SHP77 (cell line): Measurements from ENCODE around the gene STAT6.
"Not testable (repeated sequence)": the region's sequence is repeated elsewhere in the genome, so short reads cannot be mapped to it uniquely, and the experiment has no call there.

Experiments used
- DNase-seq, 2 experiments: peaks; one replicate each; lab custom pipeline; 2025; lab: John Stamatoyannopoulos, UW

STAT6 gene

DNA sequence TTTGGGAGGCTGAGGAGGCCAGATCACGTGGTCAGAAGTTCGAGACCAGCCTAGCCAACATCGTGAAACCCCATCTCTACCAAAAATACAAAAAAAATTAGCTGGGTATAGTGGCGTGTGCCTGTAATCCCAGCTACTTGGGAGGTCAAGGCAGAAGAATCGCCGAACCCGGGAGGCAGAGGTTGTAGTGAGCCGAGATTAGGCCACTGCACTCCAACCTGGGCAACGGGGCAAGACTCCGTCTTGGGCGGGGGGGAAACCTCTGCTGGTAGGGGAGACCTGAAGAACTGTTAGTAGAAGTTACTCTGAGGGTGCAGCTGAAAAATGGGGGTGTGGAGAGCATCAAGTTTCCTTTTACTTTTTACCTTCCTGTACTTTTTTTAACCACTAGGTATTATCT lies 14.9 kb upstream of the STAT6 start:
- DNase-seq, result no peak

DNA sequence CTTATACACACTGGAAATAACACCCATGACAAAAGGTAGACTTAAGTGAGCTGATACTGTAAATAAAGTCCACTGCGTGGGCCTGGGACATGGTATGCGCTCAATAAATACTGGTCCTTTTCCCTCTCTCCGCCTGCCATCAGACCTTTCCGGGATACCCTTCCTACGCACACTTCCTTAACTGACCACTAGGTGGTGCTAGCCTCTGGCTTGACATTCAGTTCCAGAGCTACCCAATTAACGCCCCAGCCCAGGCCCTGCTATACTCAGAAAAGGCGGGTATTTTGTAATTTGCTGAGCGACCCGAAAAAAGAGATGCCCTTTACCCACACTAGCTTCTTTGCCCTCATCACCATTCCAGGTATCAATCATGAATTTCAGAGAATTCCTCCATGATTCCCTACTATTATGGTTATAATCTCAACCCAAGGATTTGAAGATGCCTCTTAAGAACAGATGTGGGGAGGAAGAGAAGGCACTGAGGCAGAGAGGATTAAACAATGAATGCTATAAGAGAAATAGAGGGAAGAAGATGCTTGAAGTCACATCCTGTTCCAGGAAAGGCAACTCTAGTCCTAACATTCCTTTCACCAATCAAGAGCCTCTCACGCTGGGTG lies 13.2 kb upstream of the STAT6 start:
- peak; percentile 55 to 58 for DNase-seq

DNA sequence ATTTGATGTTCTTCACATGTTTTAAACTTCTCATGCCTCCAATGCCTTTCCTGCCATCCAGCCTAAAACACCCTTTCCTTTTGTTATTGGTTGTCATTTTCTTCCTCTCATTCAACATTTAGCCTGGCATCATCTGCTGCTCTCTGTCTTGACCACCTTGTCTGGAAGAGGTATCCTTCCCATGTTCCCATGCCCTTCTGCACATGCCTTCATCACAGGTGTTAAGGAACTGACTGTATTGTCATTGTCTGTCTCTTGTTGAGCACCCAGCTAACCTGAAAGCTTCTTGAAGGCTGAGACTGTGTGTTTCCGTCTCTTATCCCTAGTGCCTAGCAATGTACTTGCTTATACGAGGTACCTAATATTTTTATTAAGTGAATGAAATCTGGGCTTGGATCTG lies 12.7 kb upstream of the STAT6 start:
- DNase-seq, result no peak

DNA sequence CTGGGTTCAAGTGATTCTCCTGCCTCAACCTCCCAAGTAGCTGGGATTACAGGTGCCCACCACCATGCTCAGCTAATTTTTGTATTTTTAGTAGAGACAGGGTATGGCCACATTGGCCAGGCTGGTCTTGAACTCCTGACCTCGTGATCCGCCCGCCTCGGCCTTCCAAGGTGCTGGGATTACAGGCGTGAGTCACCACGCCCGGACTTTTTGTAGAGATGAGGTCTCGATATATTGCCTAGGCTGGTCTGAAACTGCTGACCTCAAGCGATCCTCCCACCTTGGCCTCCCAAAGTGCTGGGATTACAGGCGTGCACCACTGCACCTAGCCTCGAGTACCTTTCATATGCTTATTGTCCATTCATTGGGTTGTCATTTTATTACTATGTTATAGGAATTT lies 9.6 kb upstream of the STAT6 start:
- not testable (repeated sequence) for DNase-seq

DNA sequence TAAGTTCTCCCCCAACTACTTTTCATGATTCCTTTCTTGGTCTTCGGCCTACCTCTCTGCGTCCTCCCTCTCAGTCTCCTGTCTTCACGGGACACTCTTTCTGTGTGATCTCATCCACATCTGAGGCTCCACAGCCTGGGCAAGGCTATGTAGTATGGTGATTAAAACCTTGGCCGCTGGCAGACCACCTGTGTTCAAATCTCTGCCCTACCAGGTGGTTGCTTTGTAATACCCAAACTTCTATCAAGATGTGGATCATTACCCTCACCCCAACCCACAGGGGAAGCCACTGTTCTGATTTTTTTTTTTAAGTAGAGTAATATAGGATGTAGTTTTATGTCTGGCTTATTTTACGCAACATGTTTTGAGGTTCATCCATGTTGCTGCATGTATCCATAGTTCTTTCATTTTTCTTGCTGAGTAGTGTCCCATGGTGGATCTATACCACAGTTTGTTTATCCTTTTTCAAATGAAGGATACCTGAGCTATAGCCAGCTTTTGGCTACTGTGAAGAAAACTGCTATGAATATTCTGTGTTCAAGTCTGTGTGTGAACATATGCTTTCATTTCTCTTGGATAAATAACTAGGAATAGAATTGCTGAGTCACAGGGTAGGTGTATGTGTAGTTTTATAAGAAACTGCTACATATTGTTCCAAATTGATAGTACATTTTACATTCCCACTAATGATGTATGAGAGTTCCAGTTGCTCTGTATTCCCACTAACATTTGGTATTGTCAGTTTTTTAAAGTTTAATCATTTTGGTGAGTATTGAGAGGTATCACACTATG lies 8.3 kb upstream of the STAT6 start:
- DNase-seq, result no peak

DNA sequence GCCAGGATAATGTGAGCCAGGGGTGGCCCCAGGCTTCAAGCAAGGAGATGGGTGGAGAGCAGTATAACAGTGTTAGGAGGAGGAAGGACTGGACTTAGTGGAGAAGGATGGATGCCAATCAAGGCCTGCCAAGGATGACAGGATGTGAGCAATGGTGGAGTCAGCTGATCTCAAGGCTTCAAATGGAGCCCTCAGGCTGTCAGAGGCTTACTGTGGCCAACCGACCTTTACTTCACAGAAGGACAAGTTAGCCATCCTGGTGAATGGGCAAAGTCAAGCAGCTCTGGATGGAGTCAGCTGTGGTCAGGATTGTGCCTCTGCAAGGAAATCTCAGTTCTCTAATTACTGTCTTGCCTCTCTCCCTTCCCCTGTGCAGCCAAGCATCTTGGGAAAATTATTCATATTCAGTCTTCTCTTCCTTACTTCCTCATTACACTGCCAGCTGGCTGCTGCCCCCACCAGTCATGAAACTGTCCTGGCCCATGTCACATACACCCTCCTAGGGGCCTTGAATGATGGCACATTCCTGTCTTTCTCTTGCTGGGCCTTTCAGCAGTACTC lies 7.6 kb upstream of the STAT6 start:
- DNase-seq, result no peak

DNA sequence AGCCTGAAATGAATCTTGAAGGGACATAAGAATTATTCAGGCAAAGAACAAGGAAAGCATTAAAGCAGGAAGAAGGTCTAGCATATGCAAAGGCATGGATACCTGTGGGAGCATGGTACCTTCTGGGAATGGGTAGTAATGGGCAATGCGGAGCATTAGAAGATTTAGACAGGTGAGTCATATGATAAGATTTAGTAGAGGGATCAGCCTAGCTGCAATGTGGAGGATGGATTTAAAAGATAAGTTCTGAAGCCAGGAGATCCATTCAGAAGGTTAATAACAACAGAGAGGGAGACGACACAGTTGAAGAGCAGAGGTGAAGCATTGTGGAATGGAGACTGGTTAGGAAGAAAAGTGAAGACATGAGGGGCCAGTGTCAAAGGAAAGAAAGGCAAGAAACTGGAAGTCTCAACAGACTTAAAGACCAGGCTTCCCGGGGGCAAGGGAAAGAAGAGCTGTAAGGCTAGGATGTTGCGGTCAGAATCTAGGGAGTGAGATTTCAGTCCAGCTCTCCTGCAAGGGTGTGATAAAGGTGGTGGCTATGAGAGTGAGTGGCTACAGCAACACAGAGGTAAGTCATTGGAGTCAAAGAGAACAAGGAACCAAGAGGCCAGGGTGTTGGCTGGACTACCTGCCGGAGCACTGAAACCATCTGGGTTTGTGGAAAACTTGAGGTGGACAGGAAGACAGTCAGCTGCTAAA lies 5.6 kb upstream of the STAT6 start:
- DNase-seq, result no peak

DNA sequence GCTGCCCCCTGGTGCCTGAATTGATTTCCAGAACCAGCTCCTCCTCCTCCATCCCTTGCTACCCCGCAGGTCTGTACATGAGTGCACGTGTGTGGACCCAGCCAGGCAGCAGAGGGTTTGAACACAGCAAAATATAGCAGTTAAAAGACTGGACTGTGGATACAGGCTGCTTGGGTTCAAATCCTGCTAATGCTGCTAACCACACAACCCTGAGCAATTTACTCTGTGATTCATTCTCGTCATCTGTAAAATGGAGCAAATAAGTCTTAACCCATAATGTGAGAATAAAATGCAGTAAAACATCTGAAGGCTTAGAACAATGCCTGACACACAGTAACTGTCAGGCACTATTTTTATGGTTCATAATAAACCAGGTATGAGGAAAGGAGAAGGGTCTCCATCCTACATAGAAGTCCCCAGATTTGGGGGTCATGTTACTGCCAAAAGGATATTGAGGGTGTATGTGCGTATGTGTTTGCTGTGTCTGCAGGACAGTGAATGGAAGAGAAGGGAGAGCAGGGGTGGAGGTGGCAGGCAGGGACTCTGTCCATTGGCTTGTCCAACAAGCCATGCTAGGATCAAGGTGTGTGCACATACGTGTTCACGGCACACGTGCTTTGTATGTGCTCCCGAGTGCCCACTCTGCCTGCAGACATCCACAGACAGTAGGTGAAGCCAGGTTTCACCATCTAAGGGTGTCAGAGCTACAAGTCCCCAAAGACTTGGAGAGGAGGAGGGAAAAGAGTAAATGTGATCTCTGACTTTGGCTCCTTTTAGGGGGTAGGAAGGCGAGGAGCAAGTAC lies 1.5 kb upstream of the STAT6 start:
- peak; percentile 78 to 81 for DNase-seq

DNA sequence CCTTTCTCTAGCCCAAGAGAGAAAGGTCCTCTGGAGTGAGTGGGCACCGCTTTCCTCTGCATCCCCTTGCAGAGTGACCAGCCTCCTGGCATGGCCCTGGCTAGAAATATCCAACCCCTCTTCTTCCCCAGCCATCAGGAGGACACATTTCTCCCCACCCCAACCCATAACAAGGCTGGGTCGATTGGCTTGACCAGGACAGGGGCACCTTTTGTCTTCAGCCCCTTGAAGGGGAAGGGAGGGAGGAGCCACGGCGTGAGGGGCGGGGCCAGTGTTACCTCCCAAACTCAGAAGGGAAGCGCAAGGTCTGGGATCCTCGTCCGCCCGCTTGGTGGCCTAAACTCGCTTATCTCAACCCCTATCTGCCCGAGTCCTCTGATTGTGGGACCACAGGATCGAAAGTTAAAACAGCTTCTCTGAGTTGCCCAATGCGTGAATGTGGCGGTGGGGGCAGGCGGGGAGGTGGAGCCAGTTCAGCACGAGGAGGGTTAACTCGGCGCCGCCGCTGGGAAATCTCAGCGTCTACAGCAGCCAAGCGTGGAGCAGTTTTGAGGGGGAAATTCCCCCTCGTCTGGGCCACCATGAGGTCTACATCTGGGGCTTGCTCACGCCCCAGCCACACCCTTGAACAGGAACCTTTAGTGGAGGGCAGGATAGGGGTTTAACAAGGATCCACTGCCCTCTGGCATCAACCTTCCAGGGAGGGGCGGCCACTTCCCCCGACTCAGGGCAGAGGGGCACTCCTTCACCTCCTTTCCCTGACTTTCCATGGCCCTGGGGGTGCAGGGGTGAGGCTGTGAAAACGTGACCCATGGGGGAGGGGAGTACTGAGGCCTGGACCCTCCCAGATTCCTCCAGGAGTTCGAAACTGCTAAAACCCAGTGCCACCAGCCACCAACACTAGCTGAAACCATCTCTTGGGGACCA lies 795 bp downstream of the STAT6 start:
- DNase-seq, result no peak

DNA sequence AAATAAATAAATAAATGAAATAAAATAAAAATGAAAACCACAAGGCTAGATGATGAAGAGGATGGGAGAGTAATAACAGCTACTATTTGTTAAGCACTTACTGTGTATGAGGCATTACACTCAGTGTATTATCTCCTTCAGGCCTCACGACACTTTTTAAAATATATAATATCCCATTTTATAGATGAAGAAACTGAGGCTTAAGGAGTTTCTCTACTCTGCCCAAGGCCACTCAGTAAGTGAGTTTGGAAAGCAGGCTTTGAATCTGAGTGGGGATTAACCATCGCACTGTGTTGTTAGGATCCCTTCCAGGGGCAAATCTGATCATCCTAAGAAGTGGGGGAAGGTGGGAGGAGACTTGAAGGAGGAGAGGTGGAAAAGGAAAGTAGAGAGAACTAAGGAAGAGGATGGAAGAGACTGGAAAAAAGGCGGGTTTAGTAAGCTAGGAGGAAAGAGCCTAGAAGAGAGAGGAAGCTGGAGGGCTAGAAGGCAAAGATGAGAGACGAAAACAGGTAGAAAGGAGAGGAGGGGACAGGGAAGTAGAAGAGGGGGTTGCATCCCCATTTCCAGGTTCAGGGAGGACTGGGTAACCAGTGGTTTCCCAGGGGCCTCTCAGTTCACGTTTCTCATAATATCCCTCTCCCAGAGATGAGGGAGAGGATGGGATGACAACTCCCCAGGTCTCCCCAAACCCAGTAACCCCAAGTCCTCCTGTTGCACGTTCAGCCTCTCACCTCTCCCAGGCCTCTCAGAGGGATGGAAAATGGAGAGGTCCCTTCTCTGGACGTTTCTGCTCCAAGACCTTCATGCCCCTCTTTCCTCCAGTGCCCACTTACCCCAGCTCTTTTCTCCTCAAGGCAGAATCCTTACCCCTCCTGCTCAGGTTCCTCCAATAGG lies 1.7 kb downstream of the STAT6 start:
- no peak for DNase-seq

DNA sequence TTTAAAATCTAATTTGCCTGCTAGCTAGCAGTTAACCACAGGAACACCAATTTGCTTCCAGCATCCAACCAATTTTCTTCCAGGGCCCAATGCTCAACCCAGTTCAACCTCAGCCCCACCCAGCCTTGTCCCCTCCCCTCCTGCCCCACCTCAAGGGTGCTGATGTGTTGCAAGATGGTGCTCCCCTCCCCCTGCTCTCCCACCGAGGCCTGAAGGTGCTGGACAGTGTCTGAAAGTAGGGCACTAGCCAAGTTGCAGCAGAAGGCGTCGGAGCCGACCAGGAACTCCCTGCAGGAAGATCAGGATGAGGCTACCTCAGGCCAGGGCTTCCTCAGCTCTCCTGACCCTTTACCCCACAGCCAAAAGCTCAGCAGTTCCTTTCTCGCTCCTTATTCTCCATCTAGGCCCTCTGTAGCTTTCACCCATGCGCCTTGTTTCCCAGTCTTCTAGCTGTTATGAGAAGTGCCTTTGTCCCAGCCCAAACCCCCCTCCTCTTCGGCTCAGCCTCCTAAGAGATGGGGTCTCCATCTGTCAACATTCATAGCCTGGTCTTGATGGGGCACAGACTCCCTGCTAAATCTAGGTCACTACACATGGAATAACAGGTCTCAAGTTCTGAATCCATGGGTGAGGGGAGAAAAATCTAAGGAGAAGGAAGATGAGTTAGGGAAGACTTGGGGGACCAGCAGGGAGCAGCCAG lies 3.6 kb downstream of the STAT6 start:
- no peak for DNase-seq

DNA sequence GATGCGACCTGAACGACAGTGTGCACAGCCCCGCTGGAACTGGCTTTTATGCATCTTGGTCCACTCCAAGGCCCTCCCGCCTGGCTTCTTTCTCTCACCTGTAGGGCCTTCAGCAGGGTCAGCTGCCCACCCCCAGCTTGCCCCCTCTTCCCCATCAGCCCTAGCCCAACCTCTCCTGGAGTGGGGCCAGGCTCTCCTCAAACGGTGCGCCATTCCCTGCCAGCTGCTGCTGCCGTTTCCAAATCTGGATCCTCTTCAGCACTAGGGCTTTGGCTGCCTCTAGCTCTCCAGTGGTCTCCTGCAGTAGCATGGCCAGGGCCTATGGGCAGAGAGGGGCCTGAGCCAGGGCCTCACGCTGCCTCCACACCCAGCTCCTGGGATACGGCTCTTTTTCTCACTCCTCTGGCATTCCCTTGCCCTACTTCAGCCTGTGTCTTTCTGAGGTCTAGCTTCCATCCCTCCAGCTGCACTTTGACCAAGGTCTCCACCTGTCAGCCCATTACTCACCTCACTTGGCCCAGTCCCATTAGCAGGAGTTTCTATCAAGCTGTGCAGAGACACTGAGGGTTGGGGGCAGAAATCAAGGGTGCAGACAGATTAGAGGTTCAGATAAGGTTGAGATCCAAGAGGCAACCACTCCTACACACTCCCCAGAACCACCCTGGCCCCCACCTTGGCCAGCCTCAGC lies 5.0 kb downstream of the STAT6 start:
- no peak for DNase-seq

DNA sequence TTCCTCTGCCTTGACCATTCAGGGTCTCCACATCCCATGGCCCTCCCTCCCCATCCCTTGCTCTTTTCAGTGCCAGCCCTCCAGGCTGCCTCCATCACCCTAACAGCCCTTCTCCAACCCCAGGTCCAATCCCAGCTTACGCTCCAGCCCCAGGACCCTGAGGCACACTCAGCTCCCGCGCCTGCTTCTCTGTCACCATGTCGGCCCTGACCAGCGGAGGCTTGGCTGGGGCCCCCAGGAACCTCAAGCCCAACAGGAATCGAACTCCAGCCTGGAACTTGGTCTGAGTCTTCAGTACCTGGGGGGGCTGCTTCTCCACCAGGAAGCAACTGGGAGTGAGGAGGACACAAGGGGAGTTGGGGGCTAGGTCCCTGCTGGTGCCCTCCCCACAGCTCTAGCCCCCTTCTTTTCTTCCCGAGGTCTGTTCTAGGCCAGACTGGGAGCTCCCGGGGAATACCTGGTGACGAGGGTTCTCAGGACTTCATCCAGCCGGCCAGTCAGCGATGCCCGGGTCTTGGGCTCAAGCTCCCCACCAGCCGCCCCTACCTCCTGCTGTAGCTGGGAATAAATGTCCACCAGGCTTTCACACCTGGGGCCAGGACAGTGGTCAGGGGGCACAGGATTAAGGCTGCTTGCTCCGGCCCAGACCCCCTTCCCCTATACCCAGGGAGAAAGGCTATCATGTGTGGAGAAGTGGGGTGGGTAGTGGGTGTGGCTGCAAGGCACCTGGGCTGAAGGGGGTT lies 6.0 kb downstream of the STAT6 start:
- DNase-seq, result no peak

DNA sequence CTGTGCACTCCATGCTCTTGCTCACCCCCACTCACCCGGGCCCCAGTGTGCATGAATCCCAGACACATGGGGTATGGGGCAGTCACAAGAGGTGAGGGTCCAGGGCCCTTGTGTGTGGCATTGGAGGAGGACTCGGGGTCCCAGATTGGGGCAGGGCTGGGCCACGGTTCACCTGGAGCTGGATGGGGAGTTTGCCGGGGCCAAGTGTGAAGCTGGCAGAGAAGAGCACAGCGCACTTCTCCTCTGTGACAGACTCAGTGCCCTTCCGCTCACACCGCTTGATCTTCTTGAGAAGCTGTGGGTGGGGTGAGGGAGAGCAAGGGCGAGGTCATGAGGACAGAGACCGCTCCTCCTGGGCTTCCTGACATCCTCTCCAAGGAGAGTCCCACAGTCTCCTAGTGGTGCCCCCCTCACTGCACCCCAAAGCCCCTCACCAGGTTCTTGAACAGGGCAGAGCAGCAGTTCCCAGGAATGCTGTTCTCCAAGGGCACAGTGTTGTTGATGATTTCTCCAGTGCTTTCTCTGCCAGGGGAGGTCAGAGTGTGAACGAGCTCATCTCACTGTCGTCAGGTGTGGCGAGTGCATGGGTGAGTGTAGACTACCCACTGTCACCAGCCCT lies 6.8 kb downstream of the STAT6 start:
- no peak for DNase-seq

DNA sequence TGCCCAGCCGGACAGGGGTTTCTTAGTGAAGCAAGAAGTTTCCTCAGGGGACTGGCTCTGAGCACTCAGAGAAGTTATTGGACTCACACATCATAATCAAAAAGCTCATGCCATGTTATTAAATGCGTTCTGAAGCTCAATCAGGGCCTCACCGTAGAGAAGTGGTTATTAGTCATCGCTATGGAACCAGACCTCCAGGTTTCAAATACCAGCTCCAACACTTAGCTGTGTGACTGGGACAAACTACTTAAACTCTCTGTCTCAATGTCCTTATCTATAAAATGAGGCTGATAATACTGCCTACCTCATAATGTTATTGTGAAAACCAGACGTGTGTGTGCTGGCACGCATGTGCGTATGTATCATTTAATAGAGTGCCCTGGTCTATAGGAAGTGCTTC lies 7.3 kb downstream of the STAT6 start:
- no peak for DNase-seq

DNA sequence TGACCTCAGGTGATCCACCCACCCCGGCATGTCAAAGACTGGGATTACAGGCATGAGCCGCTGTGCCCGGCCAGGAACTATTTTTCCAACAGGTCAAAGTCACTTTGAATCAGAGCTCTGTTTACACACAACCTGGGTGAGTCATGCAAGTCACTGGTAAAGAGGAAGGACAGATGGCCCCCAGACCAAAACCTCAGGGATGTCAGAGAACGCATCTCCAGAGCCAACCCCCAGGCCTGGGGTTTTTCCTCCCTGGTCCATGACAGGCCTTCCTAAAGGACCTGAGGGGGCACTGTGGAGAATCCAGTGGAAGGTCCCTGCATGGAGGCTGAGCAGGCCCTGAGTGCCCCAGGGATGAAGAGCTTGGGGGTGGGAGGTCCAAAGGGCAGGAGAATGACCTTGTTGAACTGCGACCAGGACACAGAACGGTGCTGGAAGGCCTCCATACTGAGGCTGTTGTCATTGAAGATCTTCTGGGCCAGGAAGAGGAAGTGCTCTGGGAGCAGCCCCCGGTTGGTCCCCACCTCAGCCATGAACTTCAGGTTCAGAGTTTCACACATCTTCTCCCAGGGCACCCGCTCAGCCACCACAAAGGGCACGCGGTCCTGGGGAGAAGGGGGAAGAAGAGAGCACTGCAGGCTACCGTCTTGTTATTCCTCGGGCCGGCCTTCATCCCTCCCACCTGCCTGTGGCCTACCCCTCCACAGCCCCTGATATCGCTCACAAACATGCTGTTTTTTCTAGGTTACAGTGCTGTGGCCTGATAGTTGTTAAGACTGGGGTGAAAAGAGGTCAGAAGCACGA lies 9.1 kb downstream of the STAT6 start:
- peak in 1 of 2 experiments; percentile 15 for DNase-seq

DNA sequence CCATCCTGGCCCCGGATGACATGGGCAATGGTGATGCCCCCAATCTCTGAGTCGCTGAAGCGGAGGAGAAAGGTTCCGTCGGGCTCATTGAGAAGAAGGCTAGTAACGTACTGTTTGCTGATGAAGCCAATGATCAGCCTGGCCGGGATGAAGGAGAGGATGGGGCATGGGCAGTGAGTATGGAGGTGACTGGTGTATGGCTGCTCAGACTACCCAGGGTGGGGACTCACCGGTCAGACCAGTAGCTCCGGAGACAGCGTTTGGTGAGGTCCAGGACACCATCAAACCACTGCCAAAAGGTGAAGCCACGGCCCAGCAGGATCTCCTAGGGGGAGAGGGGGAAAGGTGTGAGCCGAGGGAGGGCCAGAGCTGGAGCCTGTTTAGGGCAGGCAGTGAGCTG lies 11.4 kb downstream of the STAT6 start:
- DNase-seq, result no peak
